ENCODE results near the gene VEGFA. TPM values are rescaled to one million over a fixed set of nuclear protein-coding genes. Genes with fewer than 3 reads are reported as not detected.

The VEGFA gene
- total RNA-seq, 3 donors from 2014 or later, result 89.4 to 165 (median 94.7) TPM

GRCh38 chr6:43773980-43774775 is 4.2 kb downstream of the VEGFA start:
- no peak for TF ChIP-seq CTCF (IDR thresholded peaks at IDR 0.05)
- Histone ChIP-seq H3K36me3 (ENCODE audit: low read depth) (peaks cover 4% of the 10 kb centered on the region), H3K4me3 (no peak overlapping the region), H3K9me3 (no peaks in the 10 kb centered on the region), H3K4me1 (ENCODE audit: low read depth) (peaks cover 32% of the 10 kb centered on the region)
- intact Hi-C loops (cut with DNase I, micrococcal nuclease), result loop anchor here in 1 of 2 donors (10.0 kb wide), 1 partner anchor 51 kb away; no protein-coding TSS in a partner anchor
- DNase-seq (no peak), ATAC-seq (no peak)

- intact Hi-C loops (cut with DNase I, micrococcal nuclease), result loop anchor here in 1 of 2 donors (10.0 kb wide), 1 partner anchor 50 kb away; no protein-coding TSS in a partner anchor
- DNase-seq, result peak; percentile 83 to 84 (median 84)
- no peak overlapping the region for H3K4me3 ChIP-seq
- H3K36me3 ChIP-seq (ENCODE audit: low read depth), result peaks cover 4% of the 10 kb centered on the region
- H3K4me1 ChIP-seq (ENCODE audit: low read depth), result peaks cover 32% of the 10 kb centered on the region
- H3K9me3 ChIP-seq, result no peaks in the 10 kb centered on the region
- peak; percentile 37 for ATAC-seq
- peak; percentile 91 for TF ChIP-seq CTCF (IDR thresholded peaks at IDR 0.05)
These were observed 4.9 kb downstream of the VEGFA start for GRCh38 chr6:43774776-43775534.

- intact Hi-C loops (cut with DNase I, micrococcal nuclease), result loop anchor here in 1 of 2 donors (10.0 kb wide), 1 partner anchor 49 kb away; no protein-coding TSS in a partner anchor
- H3K4me3 ChIP-seq, result no peak overlapping the region
- no peak for ATAC-seq
- no peak for DNase-seq
- H3K36me3 ChIP-seq (ENCODE audit: low read depth), result peaks cover 4% of the 10 kb centered on the region
- TF ChIP-seq CTCF (IDR thresholded peaks at IDR 0.05), result no peak
- peaks cover 32% of the 10 kb centered on the region for H3K4me1 ChIP-seq (ENCODE audit: low read depth)
- H3K9me3 ChIP-seq, result no peaks in the 10 kb centered on the region
These were observed 5.5 kb downstream of the VEGFA start for GRCh38 chr6:43775535-43775885.

GRCh38 chr6:43776115-43776798 is 6.2 kb downstream of the VEGFA start:
- DNase-seq (peak in 1 of 3 donors; percentile 35), ATAC-seq (no peak)
- H3K4me1 ChIP-seq (ENCODE audit: low read depth), result peaks cover 32% of the 10 kb centered on the region
- H3K9me3 ChIP-seq, result no peaks in the 10 kb centered on the region
- H3K4me3 ChIP-seq, result no peak overlapping the region
- intact Hi-C loops (cut with DNase I, micrococcal nuclease), result loop anchor here in 1 of 2 donors (10.0 kb wide), 1 partner anchor 49 kb away; no protein-coding TSS in a partner anchor
- H3K36me3 ChIP-seq (ENCODE audit: low read depth), result peaks cover 4% of the 10 kb centered on the region
- TF ChIP-seq CTCF (IDR thresholded peaks at IDR 0.05), result no peak
